Caki2 (cell line): ENCODE data around the gene SNX25. TPM values are rescaled to one million over a fixed set of nuclear protein-coding genes. Genes with fewer than 3 reads are reported as not detected.
"Not testable (repeated sequence)": the region's sequence is repeated elsewhere in the genome, so short reads cannot be mapped to it uniquely, and the experiment has no call there.

Experiments
- DNase-seq: peaks from one replicate; pipeline ENCODE4 v3.0.0-alpha.2; 2015; ENCODE audit warnings: low read depth
- in situ Hi-C: cut with HindIII; loops from 2 replicates; pipeline ENCODE4 v1.10.0; 2016; ENCODE audit warnings: low sequenced_read_pairs, low pct_unique_long_range_greater_than_20kb, mixed read lengths
- total RNA-seq: library from RNA; depleted of rRNA; stranded (reverse); fragments of >200 nt; shearing (Covaris generic); gene quantifications from 2 replicates; pipeline ENCODE4 v1.2.3, GENCODE V29; 2014; ENCODE audit warnings: low replicate concordance

SNX25 gene
- total RNA-seq, 1 experiment from 2014 or later, result 26.2 TPM

DNA sequence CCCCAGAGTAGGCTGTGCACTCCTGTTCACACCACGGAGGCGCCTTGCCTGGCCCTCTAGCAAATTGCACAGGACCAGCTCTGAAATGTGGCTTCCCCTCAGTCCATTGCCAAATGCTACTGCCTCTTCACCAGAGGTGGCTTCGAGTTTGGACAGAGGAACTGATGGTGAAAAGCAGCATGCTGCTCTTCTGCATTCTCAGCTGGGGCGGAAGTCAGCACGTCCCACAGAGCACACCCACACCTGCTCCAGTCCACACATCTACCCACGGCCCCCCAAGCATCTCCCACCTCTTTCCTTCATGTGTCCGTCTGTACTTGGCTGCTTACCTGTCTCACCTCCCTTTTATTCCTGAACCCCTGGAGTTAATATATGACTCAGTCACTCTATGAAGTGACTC is 142.8 kb downstream of the SNX25 start:
- in situ Hi-C loops, result no loop called here

DNA sequence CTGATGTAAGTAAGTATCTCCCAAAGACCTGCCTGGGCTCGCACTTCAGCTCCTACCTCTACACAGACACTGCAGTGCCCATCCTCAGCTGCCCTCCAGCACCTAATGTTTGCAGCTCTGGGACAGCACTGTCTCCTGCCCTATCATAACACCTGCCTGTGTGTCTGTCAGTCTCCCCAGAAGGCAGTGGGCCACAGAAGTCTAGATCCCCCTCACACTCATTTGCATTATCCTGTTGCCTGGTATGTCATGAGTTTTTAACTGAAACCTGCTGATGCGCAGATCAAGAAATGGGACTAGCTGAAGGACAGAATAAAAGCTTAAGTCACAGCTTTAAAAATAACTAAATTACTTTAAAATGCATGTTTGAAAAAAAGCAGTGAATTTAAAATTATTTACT is 143.3 kb downstream of the SNX25 start:
- DNase-seq, result no peak
- in situ Hi-C loops, result no loop called here

More for the DNA sequence above, 142.8 kb downstream of the SNX25 start:
- DNase-seq, result no peak

DNA sequence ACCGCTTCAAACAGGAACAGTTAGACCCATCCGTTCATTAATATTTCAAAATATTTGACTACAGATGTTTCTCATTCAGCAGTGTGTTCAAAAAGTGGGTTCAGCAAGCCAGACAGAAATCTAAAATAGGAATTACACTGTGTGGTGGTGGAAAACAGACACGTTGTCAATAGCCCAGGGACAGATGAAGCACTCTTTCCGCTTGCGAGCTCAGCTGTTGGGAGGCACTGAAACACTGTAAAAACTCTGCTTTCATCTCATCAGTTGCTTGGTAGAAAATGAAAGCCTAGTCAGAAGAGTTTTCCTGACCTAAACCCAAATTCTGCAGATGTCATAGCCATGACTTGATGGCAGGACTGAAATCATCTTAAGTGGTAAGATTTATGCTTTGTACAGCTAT is 147.8 kb downstream of the SNX25 start:
- in situ Hi-C loops, result no loop called here
- DNase-seq, result no peak

DNA sequence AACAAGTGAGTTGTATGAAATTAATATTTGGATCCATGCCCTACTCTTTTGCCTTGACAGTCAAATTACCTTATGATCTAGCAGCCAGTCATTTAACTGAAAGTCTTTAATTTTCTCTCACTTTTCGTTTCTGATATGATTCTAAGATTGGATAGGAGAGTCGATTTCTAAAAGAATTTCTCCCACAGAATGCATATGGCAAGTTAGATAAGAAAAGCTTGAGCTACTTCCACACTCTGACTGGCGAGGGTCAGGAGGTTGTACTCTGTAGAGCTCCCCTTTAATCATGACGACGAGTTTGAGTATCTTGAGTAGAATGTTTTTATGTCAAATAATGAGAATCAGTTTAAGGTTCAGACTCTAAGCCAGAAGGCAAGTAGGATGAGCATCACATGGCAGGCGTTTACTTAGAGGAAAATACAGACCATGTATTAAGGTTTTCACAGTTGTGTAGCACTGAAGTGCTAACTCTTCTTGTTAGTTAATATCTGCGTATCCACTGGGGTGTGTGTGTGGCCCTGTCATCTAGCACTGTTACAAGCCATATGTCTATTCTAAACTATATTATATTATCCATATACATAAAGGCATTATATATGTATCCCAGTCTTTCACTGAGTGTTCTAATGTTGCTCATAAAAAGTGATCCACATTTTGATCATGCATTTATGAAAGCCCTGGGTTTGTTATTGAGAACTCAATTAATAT is 148.5 kb downstream of the SNX25 start:
- no peak for DNase-seq
- in situ Hi-C loops, result no loop called here

DNA sequence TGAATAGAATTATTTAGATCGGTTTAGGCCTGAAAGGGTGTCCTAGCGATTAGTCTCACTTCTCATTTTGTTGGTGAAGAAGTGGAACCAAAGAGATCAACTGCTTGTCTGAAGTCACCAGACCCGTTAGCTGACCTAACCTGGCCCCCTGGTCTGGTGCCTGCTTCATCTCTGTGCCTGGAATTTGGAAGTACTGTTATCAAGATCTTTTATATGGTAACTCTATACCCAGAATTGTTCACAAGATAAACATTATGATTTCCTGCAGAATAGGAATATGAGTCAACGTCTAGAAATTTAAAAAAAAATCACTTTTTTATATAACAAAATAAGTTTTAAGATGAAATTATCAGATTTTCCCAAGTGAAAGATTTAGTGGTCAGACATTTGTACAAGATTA is 149.1 kb downstream of the SNX25 start:
- DNase-seq, result peak; percentile 27
- in situ Hi-C loops, result no loop called here

DNA sequence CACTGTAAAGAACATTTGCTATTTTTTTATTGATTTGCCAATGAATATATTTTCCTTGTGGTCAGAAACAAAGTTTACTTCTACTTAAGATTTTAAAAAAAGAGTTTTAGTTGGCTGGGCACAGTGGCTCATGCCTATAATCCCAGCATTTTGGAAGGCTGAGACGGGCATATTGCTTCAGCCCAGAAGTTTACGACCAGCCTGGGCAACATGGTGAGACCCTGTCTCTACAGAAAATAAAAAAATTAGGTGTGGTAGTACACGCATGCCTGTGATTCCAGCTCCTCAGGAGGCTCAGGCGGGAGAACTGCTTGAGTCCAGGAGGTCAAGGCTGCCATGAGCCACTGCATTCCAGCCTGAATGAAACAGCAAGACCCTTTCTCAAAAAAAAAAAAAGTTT is 149.6 kb downstream of the SNX25 start:
- in situ Hi-C loops, result no loop called here
- peak; percentile 13 for DNase-seq

DNA sequence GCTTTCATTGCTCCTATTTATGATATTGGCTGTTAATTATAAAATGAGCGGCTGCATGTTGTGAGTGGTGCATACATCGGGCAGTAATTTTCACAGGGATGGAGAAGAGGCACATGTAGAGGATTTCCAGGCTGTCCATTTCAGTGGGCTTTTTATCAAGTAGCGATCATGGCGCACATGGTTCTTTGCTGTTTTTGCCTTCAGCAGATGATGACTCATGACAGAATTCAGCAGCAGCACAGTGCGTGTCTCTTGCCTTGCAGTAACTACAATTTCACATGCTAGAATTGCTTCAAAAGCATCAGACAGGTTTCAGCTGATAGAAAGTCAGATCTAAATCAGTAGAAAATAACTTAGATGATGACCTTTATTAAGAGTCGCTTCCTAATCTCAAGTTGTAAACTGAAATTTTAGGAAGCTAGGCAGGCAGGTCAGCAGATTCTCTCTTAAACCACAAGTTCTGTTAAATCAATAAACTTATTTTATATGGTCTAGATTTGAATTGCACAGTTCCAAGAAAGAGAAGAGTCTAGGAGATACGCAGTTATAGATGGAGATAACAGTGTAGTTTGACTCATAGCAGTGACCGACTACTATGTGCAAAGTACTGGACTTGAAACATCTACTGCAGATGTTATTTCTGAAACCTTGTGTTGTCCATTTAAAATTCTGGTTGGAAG is 150.5 kb downstream of the SNX25 start:
- in situ Hi-C loops, result no loop called here
- no peak for DNase-seq

DNA sequence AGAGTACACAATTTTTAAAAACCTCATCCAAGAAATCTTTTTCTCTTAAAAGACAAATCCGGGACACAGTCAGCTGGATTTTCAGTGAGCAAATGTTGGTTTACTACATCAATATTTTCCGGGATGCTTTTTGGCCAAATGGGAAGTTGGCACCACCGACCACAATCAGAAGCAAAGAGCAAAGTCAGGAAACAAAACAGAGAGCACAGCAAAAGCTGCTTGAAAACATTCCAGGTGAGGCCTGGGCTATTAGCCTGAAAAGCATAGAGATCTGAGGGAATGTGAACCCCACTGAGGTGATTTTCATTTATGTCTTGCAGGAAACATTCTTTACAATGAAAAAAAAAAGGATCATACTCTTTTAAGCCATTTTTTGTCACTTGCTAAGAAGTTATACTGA is 152.5 kb downstream of the SNX25 start:
- no peak for DNase-seq
- in situ Hi-C loops, result no loop called here

DNA sequence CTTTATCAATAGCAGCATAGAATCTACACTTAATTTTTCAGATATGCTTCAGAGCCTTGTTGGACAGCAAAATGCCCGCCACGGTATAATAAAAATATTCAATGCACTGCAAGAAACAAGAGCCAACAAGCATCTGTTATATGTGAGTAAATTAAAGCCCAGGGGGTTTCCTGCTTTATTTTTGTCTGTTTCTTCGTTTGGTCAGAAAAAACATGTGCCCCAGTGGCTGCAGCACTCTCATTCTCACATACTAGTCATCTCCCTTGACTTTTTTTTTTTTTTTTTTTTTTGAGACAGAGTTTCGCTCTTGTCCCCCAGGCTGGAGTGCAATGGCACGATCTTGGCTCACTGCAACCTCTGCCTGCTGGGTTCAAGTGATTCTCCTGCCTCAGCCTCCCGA is 153.2 kb downstream of the SNX25 start:
- DNase-seq, in situ Hi-C loops: not testable (repeated sequence)

DNA sequence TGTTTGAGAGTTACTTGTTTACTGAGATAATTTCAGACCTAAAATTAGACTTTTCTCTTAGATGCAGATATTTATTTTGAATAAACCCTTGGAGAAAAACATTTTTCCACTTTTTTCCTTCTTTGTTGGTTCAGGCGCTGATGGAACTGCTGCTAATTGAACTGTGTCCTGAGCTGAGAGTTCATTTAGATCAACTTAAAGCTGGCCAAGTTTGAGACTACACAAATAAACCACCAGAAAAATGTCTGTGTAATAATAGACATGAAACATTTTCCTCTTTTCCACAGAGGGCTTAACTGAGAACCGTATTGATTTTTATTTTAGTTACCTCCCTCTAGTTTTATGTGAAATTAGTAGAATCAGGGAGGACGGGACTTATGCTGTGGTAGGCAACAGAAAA is 153.9 kb downstream of the SNX25 start:
- in situ Hi-C loops, result no loop called here
- DNase-seq, result no peak

DNA sequence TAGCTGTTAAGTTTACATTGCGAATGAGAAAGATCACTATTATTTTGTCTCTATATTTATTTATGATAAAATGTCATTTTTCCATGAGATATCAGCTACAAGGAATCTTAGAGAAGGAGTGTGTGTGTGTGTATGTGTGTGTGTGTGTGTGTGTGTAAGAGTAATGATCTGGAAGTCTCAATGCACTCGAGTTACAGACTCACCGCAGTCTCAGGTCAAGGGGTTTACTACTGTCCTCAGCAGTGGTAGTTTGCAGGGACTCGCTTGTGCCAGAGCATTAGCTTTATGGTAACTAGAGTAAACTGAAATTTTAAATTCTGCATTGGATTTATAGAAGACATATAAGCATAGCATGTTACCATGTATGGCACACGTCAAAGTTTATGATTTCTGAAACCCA is 155.5 kb downstream of the SNX25 start:
- no peak for DNase-seq
- in situ Hi-C loops, result no loop called here

DNA sequence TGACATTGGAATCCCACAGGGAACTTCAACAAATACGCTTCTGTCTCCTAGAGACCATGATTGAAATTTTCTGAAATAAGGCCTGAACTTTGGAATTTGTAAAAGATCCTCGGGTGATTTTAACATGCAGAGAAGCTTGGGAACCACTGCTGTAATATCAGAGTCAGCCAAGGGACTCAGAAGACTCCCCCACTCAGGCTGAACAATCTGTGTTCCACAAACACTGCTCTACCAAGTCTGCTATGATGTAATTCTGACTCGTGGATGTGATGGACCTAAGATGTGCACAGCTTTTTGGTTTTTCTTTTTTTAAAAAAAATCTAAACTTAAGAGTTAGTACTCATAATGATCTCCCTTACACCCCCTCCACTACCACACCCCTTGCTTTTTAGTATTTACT is 160.3 kb downstream of the SNX25 start:
- no peak for DNase-seq
- in situ Hi-C loops, result no loop called here

DNA sequence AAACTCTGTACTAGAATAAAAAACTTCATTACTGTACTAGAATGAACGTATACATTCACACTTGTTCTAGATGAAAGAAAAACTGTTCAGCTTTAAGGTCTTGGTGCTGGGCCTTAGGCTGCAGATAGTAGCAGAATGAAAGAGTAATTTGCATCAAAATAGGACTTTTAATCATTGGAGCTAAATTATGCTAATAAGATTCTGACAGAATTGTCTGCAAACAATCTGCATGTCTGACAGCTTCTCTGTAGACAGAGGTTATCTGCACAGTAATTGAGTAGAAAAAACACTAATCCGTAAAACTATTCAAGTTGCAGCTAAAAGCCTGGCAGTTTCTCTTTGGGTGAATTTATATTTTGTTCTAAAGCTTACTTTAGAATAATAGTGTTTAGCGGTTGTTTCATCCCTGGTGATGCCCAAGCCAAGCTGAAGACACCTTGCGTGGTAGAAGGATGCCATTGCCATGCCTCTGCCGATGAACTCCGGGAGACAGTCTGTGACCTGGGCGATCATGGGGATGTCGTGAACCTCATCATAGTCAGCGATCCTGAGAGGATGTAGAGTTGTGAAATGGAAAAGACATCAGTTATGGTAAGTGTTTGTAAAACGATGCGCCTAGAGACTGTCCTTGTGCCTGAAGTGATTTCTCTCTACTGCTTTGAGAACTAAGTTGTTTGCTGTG is 161.0 kb downstream of the SNX25 start:
- in situ Hi-C loops, result no loop called here
- DNase-seq, result no peak

DNA sequence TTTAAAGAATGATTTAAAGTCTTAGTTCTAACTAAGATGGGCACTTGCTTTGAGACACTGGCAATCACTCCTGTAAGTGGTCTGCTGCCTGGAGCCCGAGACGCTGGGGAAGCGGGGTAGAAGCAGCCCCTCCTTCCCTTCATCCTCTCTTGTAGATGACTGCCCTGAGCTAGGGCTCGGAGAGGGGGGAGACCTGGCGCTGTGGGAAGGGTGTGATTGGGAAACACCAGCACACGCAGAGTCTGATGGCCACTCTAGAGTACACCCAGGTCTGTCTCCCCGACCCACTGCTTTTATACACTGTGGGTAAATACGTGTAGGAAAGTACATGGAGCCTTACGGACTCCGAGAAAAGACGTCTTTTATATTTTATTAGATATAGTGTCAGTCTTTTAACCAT is 162.3 kb downstream of the SNX25 start:
- DNase-seq, result no peak
- in situ Hi-C loops, result no loop called here

DNA sequence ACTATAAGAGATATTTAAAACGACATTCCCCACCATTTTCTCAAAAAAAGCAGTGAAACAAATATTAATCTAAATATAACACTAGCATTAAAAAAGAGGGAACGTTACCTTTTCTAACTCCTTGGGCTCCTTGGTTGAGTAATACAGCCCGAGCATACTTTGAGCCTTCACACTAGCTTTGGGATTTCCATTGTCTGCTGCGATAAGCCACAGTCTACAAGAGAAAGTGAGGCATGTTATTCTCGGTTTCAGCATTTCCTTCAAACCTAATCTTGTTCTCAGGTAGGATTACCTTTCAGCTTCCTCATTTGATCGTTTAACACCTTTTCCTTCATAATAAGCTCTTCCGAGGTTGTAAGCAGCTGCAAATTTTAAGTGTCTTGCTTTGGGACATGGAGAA is 164.6 kb downstream of the SNX25 start:
- no peak for DNase-seq
- in situ Hi-C loops, result no loop called here

DNA sequence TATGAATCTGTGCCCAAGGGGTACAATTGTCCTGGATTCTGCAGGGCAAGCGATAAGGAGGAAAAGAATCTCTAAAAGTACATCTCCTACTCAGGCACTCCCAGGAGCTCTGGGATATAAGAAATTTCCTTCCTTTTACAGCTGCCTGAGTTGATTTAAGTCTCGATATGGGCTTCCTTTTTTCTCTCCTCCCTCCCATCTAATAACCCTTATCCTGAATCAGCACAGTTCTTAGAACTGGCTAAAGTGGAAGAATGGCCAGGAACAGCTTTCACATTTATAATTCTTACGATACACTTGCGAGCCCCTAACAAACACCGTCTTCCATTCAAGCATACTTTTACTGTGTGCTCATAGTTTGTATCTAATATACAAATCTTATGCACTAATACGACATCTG is 165.2 kb downstream of the SNX25 start:
- in situ Hi-C loops, result no loop called here
- DNase-seq, result no peak

DNA sequence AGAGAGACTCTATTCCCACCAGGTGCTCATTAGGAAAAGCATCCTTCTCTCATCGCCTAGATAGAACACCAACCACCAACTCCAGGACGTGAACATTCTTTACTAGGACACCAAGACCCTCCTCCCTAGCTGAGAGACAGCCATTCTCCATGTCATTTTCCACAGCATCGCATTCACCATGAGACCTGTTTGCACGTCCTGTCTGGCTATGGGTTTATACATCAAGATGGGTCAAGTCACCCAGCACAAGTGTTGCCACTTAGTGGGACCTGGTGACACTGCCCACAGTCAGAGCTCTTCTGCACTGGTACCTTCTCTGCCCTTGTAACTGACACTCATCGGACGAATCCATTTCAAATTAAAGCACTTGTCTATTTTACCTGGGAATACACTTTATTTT is 168.9 kb downstream of the SNX25 start:
- no peak for DNase-seq
- in situ Hi-C loops, result no loop called here

DNA sequence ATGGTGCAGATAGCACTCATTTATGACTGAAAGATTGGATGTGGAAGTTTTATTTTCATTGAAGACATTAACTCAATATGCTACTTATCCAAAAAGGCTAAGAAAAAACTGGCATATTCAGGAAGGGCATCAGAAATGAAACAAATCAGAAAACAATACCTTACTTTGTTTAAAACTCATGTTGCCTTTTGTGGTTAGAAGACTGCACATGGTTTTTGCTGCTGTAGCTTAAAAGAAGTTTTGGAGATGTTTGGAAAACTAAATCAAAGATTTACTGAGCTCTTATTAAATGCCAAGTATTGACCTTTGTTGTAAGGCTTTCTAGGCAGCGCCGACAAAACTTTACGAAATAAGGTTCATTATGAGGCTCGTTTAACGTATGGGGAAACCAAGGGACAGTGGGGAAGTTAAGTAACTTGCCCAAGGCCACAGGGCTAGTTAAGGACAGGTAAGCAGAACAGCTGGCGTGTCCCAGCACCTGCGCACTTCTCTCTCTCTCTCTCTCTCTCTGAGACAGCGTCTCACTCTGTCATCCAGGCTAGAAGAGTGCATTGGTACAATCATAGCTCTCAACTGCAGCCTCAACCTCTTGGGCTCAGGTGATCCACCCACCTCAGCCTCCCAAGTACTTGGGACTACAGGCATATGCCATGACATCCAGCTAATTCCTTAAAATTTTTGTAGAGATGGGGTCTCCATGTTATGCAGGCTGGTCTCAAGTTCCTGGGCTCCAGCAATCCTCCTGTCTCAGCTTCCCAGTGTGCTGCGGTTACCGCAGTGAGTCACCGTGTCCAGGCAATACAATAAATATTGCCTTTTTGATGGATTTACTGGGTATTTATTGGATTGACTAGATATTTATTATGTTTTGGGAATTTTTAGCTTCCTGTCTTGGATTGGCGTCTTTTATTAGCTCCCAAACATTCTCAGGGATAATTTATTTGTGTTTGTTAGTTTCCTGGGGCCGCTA is 170.2 kb downstream of the SNX25 start:
- no peak for DNase-seq
- in situ Hi-C loops, result no loop called here

DNA sequence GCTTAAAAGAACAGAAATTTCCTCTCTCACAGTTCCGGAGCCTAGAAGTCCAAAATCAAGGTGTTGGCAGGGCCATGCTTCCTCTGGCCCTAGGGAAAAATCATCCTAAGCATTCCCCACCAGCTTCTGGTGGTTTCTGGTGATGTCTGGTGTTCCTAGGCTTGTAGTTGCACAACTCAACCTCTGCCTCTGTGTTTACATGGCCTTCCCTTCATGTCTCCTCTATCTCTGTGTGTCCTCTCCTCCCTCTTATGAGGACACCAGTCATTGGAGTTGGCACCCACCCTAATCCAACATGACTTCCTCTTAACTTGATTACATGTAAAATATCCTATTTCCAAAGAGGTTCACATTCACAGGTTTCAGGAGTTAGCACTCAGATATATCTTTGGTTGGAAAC is 170.9 kb downstream of the SNX25 start:
- in situ Hi-C loops, result no loop called here
- DNase-seq, result no peak
